HepG2 (cell line): Measurements from ENCODE around the gene COL9A3. TPM values are rescaled to one million over a fixed set of nuclear protein-coding genes. Genes with fewer than 3 reads are reported as not detected.
A peak's percentile ranks its signal among the peaks of the same experiment; 100 is the strongest.

Experiments used
- ADNP ChIP-seq: sonication (generic); formaldehyde crosslinking; IDR thresholded peaks from 2 replicates; pipeline ENCODE4 v1.4.0; 2020; ENCODE audit warnings: missing genetic modification reagents
- ARNT2 ChIP-seq: sonication (generic); formaldehyde crosslinking; IDR thresholded peaks from 2 replicates; pipeline ENCODE4 v1.8.0; 2022; ENCODE audit warnings: mild to moderate bottlenecking, low read depth, missing genetic modification reagents, moderate library complexity
- ATF7 ChIP-seq, 2 experiments: fragments of 450-650 bp in 1 of 2; sonication (generic) in 1 of 2; formaldehyde crosslinking in 1 of 2; IDR thresholded peaks; 2 replicates each; pipeline versions ENCODE4 v1.4.0 to v1.6.1; 2016 to 2020; ENCODE audit warnings: antibody characterized with exemption in 1 of 2, mild to moderate bottlenecking in 1 of 2, missing genetic modification reagents in 1 of 2
- FOXA1 ChIP-seq, 2 experiments: fragments of 450-650 bp in 1 of 2; sonication (generic) in 1 of 2; formaldehyde crosslinking in 1 of 2; IDR thresholded peaks; 2 replicates each; pipeline versions ENCODE4 v1.4.0 to v1.6.1; 2016 to 2020; ENCODE audit warnings: missing genetic modification reagents in 1 of 2
- HHEX ChIP-seq: IDR thresholded peaks from 2 replicates; pipeline ENCODE4 v1.6.1; 2016; ENCODE audit warnings: control low read depth
- HMG20B ChIP-seq: conservative IDR thresholded peaks from 2 replicates; pipeline ENCODE4 v1.6.1; 2016; ENCODE audit warnings: missing genetic modification reagents, missing compliant biosample characterization
- HNRNPH1 ChIP-seq: fragments of 200-400 bp; formaldehyde crosslinking; optimal IDR thresholded peaks from 2 replicates; pipeline ENCODE3; 2017; ENCODE audit warnings: mild to moderate bottlenecking, low read depth, low read length
- KLF11 ChIP-seq: IDR thresholded peaks from 2 replicates; pipeline ENCODE4 v1.6.1; 2016; ENCODE audit warnings: missing compliant biosample characterization
- NBN ChIP-seq: fragments of 450-650 bp; conservative IDR thresholded peaks from 2 replicates; pipeline ENCODE4 v1.6.1; 2017
- NR1H2 ChIP-seq: sonication (generic); formaldehyde crosslinking; IDR thresholded peaks from 2 replicates; pipeline ENCODE4 v1.8.1; 2022; ENCODE audit warnings: low read depth, missing genetic modification reagents, borderline replicate concordance
- RXRB ChIP-seq: IDR thresholded peaks from 2 replicates; pipeline ENCODE4 v1.6.1; 2016; ENCODE audit warnings: borderline replicate concordance, missing genetic modification reagents, missing compliant biosample characterization
- SIN3B ChIP-seq: fragments of 150-350 bp; IDR thresholded peaks from 2 replicates; pipeline ENCODE4 v1.6.1; 2014; ENCODE audit warnings: low read length
- SMAD1 ChIP-seq: sonication (generic); formaldehyde crosslinking; IDR thresholded peaks from 2 replicates; pipeline ENCODE4 v1.4.0; 2020; ENCODE audit warnings: missing genetic modification reagents, low read depth, mild to moderate bottlenecking, borderline replicate concordance
- SMARCE1 ChIP-seq: fragments of 450-650 bp; IDR thresholded peaks from 2 replicates; pipeline ENCODE4 v1.6.1; 2017; ENCODE audit warnings: borderline replicate concordance
- TMF1 ChIP-seq: sonication (generic); formaldehyde crosslinking; IDR thresholded peaks from 2 replicates; pipeline ENCODE4 v1.8.1; 2022; ENCODE audit warnings: low read depth, missing genetic modification reagents
- WIZ ChIP-seq: sonication (generic); formaldehyde crosslinking; IDR thresholded peaks from 2 replicates; pipeline ENCODE4 v1.5.1; 2020; ENCODE audit warnings: mild to moderate bottlenecking, missing genetic modification reagents
- ZNF12 ChIP-seq: sonication (generic); formaldehyde crosslinking; IDR thresholded peaks from 2 replicates; pipeline ENCODE4 v1.5.0; 2020; ENCODE audit warnings: missing genetic modification reagents
- ZNF282 ChIP-seq: fragments of 450-650 bp; IDR thresholded peaks from 2 replicates; pipeline ENCODE4 v1.6.1; 2018; ENCODE audit not compliant: partially characterized antibody
- ZNF598 ChIP-seq: sonication (generic); formaldehyde crosslinking; IDR thresholded peaks from 2 replicates; pipeline ENCODE4 v1.5.1; 2020; ENCODE audit warnings: mild to moderate bottlenecking, missing genetic modification reagents, borderline replicate concordance
- polyA plus RNA-seq, 8 experiments: library from polyadenylated mRNA; depleted of rRNA in 3 of 8; stranded (reverse) in 7 of 8; unstranded in 1 of 8; fragments of >200 nt; fragmentation: Illumina TruSeq in 4 of 8; extraction: Trizol in 4 of 8; gene quantifications; 2 replicates each; pipeline versions ENCODE4 v1.2.1 to v1.2.3, GENCODE V29; 2011 to 2016; ENCODE audit warnings: low read depth in 4 of 8, missing spikeins in 1 of 8, mixed read lengths in 1 of 8; ENCODE audit not compliant: insufficient read depth in 1 of 8
- total RNA-seq, 5 experiments: library from RNA; depleted of rRNA; stranded (reverse); fragments of >200 nt; fragmentation: Illumina TruSeq; extraction: Trizol; gene quantifications; 2 replicates each; pipeline ENCODE4 v1.2.3, GENCODE V29; 2016; ENCODE audit warnings: low read depth in 1 of 5
- TF ChIP-seq, protein P1 (sequence below): sonication (generic); formaldehyde crosslinking; IDR thresholded peaks from 2 replicates; pipeline ENCODE4 v1.5.0; 2020; ENCODE audit warnings: mild to moderate bottlenecking, missing genetic modification reagents, moderate library complexity
- TF ChIP-seq, protein P2 (sequence below): IDR thresholded peaks from 2 replicates; pipeline ENCODE4 v1.6.1; 2012; ENCODE audit warnings: inconsistent platforms
- TF ChIP-seq, protein P3 (sequence below): sonication (generic); formaldehyde crosslinking; IDR thresholded peaks from 2 replicates; pipeline ENCODE4 v1.8.0; 2023; ENCODE audit warnings: mild to moderate bottlenecking, missing genetic modification reagents
- TF ChIP-seq, protein P4 (sequence below): sonication (generic); formaldehyde crosslinking; IDR thresholded peaks from 2 replicates; pipeline ENCODE4 v1.4.0; 2020; ENCODE audit warnings: missing genetic modification reagents, borderline replicate concordance
- TF ChIP-seq, protein P5 (sequence below): sonication (generic); formaldehyde crosslinking; IDR thresholded peaks from 2 replicates; pipeline ENCODE4 v1.8.0; 2022; ENCODE audit warnings: missing genetic modification reagents, low read depth, mild to moderate bottlenecking, borderline replicate concordance

The COL9A3 gene
- total and polyA plus RNA-seq, 2 of the 13 experiments (the other 11 are each of a cell fraction or from before 2014, with no cell fraction given): 155 to 204 TPM

DNA sequence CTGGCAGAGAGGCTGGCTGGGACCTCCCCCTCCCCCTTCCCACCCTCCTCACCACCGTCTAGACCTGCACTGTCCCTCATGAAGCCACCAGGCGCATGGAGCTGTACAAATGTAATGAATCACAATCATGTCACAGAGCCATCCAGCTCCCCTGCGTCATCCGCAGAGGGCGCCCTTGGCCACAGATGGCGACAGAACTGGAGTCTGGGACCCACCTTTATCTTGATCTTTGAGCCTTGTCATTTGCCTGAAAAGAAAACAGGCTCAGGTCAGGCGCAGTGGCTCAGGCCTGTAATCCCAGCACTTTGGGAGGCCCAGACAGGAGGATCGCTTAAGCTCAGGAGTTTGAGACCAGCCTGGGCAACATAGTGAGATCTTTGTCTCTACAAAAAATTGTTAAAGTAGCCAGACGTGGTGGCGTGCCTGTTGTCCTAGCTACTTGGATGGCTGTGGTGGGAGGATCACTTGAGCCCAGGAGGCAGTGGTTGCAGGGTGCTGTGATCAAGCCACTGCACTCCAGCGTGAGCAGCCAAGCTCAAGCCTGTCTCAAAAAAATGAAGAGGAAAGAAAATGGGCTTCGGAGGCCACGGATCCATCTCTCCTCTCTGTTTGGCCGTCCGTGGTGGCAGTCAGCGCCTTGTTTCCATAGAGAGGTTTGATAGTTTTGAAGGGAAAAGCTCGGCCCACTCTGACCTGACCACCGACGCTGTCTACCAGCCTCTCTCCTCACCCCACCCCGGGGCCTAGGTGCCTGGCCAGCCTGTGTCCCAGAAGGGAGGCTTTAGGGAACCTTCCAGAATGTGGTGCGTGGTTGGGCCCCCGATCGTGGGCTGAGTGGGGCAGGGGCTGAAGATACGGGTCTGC is 6.2 kb downstream of the COL9A3 start (continued):
- TF ChIP-seq, protein P1, sequence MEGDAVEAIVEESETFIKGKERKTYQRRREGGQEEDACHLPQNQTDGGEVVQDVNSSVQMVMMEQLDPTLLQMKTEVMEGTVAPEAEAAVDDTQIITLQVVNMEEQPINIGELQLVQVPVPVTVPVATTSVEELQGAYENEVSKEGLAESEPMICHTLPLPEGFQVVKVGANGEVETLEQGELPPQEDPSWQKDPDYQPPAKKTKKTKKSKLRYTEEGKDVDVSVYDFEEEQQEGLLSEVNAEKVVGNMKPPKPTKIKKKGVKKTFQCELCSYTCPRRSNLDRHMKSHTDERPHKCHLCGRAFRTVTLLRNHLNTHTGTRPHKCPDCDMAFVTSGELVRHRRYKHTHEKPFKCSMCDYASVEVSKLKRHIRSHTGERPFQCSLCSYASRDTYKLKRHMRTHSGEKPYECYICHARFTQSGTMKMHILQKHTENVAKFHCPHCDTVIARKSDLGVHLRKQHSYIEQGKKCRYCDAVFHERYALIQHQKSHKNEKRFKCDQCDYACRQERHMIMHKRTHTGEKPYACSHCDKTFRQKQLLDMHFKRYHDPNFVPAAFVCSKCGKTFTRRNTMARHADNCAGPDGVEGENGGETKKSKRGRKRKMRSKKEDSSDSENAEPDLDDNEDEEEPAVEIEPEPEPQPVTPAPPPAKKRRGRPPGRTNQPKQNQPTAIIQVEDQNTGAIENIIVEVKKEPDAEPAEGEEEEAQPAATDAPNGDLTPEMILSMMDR: peak; percentile 99
- TF ChIP-seq NBN: no peak
- no peak for TF ChIP-seq WIZ (CRISPR knock-in tag)
- peak; percentile 67; the same call in 1 of the 2 replicates for TF ChIP-seq KLF11
- TF ChIP-seq HMG20B (CRISPR knock-in tag): peak; percentile 85
- peak; percentile 90 for TF ChIP-seq ZNF12 (CRISPR knock-in tag)
- TF ChIP-seq, protein P2, sequence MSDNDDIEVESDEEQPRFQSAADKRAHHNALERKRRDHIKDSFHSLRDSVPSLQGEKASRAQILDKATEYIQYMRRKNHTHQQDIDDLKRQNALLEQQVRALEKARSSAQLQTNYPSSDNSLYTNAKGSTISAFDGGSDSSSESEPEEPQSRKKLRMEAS: peak; percentile 69
- TF ChIP-seq, protein P3, sequence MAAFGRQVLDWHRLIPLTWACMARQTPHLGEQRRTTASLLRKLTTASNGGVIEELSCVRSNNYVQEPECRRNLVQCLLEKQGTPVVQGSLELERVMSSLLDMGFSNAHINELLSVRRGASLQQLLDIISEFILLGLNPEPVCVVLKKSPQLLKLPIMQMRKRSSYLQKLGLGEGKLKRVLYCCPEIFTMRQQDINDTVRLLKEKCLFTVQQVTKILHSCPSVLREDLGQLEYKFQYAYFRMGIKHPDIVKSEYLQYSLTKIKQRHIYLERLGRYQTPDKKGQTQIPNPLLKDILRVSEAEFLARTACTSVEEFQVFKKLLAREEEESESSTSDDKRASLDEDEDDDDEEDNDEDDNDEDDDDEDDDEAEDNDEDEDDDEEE (CRISPR knock-in tag): no peak
- peak; percentile 76 for TF ChIP-seq SIN3B
- 0 out of 2 replicates have a peak, but pooled peaks have one; percentile 45 for TF ChIP-seq NR1H2
- TF ChIP-seq, protein P4, sequence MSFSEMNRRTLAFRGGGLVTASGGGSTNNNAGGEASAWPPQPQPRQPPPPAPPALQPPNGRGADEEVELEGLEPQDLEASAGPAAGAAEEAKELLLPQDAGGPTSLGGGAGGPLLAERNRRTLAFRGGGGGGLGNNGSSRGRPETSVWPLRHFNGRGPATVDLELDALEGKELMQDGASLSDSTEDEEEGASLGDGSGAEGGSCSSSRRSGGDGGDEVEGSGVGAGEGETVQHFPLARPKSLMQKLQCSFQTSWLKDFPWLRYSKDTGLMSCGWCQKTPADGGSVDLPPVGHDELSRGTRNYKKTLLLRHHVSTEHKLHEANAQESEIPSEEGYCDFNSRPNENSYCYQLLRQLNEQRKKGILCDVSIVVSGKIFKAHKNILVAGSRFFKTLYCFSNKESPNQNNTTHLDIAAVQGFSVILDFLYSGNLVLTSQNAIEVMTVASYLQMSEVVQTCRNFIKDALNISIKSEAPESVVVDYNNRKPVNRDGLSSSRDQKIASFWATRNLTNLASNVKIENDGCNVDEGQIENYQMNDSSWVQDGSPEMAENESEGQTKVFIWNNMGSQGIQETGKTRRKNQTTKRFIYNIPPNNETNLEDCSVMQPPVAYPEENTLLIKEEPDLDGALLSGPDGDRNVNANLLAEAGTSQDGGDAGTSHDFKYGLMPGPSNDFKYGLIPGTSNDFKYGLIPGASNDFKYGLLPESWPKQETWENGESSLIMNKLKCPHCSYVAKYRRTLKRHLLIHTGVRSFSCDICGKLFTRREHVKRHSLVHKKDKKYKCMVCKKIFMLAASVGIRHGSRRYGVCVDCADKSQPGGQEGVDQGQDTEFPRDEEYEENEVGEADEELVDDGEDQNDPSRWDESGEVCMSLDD (CRISPR knock-in tag): no peak; the same call in 1 of the 2 replicates
- TF ChIP-seq FOXA1 (IDR thresholded peaks at IDR 0.05): no peak
- peak; percentile 81 for TF ChIP-seq FOXA1 (CRISPR knock-in tag; IDR thresholded peaks at IDR 0.05)
- TF ChIP-seq RXRB (CRISPR knock-in tag): peak; percentile 91
- TF ChIP-seq HHEX (CRISPR knock-in tag): no peak; the same call in 1 of the 2 replicates
- no peak for TF ChIP-seq HNRNPH1
- TF ChIP-seq ZNF282: no peak
- peak; percentile 24; the same call in 1 of the 2 replicates for TF ChIP-seq SMAD1 (CRISPR knock-in tag)
- peak; percentile 54; the same call in 1 of the 2 replicates for TF ChIP-seq ZNF598
- no peak for TF ChIP-seq SMARCE1
- no peak for TF ChIP-seq ARNT2
- no peak for TF ChIP-seq TMF1 (CRISPR knock-in tag)
- no peak; the same call in 1 of the 2 replicates for TF ChIP-seq ATF7 (IDR thresholded peaks at IDR 0.05)
- TF ChIP-seq ATF7 (CRISPR knock-in tag; IDR thresholded peaks at IDR 0.05): no peak
- TF ChIP-seq, protein P5, sequence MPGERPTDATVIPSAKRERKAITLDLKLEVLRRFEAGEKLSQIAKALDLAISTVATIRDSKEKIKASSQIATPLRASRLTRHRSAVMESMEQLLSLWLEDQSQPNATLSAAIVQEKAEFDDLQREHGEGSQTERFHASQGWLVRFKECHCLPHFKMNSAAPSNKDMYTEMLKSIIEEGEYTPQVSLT (CRISPR knock-in tag): no peak
- TF ChIP-seq ADNP (CRISPR knock-in tag): peak; percentile 91
